NCI-H2081 (cell line): ENCODE results near the gene SFI1.
"Not testable (repeated sequence)": the region's sequence is repeated elsewhere in the genome, so short reads cannot be mapped to it uniquely, and the experiment has no call there.

ENCODE experiments used
- DNase-seq, 2 experiments: peaks; one replicate each; lab custom pipeline; 2025; lab: John Stamatoyannopoulos, UW

SFI1 gene

DNA sequence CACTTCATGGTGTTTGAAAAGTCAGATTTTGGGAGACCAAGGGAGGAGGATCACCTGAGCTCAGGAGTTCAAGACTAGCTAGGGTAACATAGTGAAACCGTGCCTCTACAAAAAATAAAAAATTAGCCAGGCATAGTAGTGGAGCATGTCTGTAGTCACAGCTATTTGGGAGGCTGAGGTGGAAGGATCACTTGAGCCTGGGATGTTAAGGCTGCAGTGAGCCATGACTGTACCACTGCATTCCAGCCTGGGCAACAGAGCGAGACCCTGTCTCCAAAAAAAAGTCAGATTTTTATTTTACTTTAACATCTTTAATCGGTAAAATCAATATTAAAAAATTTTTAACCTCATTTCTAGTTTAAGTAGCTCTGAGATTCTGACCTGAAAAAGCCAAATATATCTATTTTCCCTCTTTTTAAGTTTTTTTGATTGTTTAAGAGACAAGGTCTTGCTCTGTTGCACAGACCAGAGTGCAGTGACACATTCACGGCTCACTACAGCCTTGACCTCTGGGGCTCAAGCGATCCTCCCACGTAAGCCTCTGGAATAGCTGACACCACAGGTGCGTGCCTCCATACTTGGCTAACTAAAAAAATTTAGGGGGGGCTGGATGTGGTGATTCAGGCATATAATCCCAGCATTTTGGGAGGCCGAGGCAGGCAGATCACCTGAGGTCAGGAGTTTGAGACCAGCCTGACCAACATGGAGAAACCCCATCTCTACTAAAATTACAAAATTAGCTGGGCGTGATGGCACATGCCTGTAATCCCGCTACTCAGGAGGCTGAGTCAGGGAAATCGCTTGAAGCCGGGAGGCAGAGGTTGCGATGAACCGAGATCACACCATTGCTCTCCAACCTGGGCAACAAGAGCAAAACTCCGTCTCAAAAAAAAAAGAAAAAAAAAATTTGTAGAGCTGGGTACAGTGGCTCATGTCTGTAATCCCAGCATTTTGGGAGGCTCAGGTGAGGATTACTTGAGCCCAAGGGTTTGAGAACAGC is 48.4 kb downstream of the SFI1 start:
- DNase-seq: no peak

DNA sequence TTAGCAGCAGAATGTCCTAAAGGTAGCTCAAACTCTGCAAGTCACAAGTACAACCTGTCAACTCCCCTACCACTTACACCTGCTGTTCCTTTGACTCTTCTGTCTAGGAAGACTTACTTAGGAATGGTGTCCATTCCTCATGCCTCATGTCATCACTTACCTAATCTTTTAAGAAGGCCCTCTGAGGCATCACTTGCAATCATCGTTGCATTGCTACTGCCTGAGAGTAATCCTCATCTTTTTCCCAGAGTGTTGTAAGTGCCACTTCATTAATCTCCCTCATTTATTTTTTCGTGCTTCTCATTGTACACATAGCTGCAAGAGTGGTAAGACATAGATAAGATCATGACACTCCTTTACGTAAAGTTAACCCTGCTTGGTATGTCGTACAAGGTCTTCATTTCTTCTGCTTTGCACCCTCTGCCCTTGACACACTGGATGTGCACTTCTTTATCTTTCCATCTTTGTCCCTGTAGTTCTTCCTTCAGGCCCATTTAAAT is 54.6 kb downstream of the SFI1 start:
- DNase-seq: no peak

DNA sequence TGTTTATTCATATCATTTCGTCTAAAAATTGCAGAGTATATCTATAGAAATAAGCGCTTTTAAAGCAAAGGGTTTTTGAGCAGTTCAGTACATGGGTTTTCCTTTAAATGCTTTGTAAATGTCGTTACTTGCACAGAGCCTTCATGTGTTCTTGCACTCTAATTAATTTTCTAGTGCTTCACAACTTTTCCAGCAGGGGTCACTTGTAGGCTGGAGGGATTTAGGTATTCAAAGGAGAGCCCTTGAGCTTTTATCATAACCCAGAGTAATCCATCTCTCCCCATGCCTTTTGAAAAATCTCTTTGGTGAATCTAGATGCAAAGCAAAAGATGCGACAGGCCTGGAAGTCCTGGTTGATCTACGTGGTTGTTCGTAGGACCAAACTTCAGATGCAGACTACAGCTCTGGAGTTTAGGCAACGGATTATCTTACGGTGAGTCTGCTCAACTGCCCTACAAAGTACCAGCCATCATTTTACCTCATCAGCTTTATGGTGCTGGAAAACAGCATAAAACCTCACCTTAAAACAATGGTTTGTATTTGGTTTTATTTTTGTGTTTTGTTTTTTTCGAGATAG is 60.4 kb downstream of the SFI1 start:
- peak in 1 of 2 experiments; percentile 27 for DNase-seq

DNA sequence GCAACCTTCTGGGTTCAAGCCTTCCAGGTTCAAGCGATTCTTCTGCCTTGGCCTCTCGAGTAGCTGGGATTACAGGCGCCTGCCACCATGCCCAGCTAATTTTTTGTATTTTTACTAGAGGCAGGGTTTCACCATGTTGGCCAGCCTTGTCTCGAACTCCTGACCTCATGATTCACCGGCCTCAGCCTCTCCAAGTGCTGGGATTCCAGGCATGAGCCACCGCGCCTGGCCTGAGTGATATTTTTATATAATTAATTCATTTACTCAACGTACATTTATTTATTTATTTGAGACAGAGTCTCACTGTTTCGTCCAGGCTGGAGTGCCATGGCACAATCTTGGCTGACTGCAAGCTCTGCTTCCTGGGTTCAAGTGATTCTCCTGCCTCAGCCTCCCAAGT is 62.2 kb downstream of the SFI1 start:
- not testable (repeated sequence) for DNase-seq

DNA sequence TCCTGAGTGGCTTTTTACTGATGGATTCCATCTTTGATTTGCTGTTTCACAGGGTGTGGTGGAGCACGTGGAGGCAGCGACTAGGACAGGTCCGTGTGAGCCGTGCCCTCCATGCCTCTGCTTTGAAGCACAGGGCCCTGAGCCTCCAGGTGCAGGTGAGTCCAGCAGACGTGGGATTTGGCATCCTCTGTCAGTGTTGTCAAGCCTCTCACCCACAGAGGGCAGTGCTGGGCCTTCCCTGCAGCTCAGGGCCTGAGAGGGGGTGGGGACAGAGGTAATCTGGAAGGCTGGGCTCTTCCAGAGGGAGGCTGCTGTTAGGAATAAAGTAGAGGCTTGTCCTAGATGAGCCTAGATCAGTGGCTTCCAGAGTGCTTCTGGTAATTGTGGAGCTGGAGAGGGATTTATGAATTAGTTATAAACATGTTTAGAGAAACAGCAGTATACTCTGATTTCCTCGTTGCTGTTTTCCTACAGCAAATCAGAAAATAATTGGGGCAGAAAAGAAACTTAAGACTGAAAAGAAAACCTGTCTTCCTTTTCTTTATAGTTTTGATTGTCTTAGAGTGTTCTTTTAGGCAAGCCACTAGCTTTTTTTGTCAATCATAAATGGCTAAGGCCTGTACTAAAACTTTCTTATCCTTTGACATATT is 65.0 kb downstream of the SFI1 start:
- peak; percentile 74 to 87 for DNase-seq

DNA sequence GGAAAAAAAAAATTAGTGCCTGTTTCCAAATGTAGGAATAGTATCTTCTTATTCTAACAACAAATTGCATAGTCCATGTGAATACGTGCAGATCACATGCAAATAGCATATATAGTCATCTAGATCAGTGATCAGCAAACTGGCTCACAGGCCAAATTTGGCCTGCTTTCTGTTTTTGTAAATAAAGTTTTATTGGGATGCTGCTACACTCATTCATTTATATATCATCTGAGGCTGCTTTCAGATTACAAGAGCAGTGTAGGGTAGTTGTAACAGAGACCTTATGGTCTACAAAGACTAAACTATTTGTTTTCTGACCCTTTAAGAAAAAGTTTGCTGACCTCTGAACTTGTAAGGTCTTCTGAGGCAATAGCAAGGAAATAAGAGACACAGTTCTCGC is 65.6 kb downstream of the SFI1 start:
- DNase-seq: no peak

DNA sequence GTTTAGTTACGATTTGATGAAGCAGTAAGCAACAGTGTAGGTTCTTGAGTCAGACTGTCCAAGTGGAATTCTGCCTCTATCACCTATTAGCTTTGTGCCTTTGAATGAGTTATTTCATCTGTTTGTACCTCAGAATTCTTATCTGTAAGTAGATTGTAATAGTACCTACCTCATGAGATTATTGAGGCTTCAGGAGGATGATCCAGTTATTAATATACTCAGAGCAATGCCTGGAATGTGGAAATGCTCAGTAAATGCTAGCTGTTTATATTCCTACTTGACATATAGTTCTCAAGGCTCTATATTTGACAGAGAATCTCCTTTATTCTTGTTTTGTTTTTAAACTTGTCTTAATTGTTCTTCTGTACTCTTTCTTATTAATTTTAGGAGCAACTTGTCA is 70.1 kb downstream of the SFI1 start:
- DNase-seq: no peak

DNA sequence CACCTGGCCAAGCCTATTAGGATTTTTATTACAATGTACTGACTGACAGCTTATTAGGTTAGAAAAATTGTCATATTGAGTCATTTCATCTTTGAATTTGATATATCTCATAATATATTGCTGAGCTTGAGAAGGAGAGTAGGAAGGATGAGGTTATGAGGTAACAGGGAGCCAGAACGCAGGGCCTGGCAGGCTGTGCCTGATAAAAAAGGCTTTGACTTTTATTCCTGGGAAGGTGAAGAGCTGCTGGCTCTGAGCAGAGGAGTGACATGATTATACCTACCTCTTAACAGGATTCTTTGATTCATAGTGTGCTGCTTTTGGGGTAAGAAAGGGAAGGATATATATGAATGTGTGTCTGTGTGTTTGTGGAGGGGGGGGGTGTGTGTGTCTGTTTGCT is 70.9 kb downstream of the SFI1 start:
- no peak for DNase-seq

DNA sequence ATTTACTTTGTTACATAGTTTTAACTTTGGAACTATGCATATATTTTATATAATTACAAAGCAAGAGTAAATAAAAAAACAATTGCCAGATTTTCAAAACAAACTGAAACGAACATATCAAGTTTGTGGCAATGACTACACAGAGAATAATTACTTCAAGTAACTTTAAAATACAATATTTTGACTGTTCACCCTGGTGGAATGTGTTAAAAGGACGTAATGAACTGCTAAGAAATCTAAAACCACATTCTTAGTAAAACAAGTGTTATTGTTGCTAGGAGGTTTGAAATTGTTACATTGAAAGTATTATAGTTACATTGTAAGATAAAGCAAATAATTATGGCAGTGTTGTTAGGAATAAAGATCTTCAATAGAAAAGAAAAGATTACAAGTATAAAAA is 71.4 kb downstream of the SFI1 start:
- no peak for DNase-seq

DNA sequence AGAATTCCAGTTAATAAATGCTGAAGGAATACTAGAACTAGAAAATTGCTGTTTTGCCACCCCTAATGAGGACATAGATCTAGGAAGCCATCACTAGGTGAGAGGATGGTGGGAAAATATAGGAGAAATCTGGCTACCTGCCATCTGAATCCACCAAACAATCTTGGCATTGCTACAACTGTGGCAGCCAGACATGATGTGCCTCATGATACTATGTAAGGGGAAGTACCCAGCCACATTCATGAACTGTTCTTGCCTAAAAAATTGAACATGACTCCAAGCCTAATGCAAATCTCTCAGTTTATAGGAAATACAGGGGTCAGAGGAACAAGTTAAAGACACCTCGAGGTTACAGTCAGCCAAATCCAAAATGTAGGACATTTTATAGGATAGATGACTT is 72.8 kb downstream of the SFI1 start:
- DNase-seq: peak in 1 of 2 experiments; percentile 1

DNA sequence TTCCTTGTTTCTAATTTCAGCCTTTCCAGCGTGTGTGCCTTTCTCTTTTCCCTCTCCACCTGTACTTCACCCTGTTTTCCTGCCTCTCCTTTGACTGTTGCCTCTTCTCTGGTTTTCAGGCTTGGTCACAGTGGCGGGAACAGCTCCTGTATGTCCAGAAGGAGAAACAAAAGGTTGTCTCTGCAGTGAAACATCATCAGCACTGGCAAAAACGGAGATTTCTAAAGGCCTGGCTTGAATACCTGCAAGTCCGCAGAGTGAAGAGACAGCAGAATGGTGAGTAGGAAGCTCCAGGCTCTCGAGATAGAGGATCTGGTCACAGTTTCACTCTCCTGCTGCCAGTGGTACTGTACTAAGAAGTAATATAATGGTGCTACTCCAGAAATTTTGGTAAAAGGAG is 76.6 kb downstream of the SFI1 start:
- no peak for DNase-seq

DNA sequence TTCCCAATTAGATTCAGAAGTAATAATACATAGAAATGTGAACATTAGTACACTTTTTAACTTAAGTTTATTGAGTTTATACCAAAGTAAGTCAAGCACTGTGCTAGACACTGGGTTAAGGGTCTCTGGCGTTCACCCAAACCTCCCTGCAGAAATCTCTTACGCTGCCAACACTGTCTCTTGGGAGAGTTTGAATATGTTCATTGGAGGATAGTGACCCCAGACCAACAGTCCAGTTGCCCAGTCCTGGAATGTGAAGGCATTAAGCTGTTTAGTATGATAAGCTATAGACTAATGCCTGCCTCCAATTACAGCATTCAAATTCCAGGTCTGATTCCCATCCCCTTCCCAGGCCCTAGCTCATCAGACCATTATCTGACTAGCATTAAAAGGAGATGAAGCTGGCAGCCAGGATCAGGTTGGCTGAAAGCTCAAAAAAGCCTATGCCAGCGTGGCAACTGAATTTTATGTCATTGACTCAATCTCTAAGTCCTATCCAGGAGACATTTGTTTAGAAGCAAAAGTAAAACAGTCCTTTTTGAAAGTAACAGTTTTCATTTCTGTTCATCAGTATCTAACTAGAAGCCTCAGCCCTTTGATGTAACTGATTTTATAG is 77.8 kb downstream of the SFI1 start:
- DNase-seq: no peak

DNA sequence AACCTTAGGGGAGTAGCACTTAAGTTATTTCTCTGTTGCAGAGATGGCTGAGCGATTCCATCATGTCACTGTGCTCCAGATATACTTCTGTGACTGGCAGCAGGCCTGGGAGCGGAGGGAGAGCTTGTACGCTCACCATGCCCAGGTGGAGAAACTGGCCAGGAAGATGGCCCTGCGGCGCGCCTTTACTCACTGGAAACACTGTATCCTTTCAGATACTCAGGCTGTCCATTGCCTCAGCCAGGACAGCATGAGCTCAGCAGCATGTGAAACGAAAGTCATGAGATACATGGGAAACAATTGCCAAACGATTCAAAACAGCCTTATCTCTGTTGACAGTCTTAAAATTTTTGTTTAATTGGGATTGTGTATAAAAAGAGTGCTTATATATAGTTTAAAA is 78.9 kb downstream of the SFI1 start:
- DNase-seq: no peak

DNA sequence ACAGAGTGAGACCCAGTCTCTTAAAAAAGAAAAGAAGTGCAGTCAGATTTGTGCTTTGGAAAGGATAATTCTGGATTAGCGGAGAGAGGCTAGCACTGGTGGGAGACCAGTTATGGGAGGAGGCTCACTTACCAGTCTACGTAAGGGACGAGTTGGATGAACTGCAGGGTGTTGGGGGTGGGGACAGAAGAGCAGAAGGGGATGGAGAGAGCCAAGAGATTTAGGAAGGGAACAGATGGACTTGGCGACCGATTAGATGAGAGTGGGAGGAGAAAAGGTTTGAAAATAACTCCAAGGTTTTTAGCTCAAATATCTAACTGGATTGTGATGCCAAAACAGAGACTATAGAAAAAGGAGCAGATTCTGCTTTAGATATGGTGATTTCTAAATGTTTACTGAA is 81.4 kb downstream of the SFI1 start:
- no peak for DNase-seq

DNA sequence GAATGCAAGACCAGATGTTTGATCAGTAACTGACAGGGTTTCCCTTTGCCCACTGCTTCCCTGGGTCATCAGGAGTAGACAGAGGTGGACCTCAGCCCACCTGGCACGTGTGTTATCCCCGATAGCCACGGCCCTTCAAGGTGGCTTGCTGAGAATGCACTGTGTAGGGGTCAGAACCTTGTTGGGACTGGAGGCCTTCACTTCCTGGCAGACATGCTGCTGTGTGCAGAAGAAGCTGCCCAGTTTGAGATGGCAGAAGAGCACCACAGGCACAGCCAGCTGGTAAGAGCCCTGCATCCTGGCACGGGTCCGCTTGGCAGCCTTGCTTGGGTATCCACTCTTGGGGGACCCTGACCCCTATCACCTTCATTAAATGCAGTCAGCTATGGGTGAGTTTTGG is 81.8 kb downstream of the SFI1 start:
- no peak for DNase-seq

DNA sequence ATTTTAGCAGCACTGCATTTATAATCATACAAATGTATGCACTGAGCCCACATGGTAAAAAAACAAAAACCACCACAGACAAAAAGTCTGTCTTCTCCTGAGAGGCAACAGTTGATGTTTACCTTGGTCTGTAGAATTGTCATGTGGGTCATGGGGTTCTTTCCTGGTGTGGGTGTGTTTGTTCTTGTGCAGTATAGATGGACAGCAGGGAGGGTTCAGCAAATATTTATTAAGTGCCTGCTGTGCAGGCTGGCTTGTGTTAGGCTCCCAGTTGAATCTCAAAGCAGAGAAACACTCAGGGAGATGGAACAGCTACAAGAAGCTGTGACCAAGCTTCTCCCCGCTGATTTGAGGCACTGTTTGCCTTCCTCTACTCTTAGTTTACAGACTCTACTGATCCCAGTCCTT is 83.5 kb downstream of the SFI1 start:
- DNase-seq: peak; percentile 79 to 87

DNA sequence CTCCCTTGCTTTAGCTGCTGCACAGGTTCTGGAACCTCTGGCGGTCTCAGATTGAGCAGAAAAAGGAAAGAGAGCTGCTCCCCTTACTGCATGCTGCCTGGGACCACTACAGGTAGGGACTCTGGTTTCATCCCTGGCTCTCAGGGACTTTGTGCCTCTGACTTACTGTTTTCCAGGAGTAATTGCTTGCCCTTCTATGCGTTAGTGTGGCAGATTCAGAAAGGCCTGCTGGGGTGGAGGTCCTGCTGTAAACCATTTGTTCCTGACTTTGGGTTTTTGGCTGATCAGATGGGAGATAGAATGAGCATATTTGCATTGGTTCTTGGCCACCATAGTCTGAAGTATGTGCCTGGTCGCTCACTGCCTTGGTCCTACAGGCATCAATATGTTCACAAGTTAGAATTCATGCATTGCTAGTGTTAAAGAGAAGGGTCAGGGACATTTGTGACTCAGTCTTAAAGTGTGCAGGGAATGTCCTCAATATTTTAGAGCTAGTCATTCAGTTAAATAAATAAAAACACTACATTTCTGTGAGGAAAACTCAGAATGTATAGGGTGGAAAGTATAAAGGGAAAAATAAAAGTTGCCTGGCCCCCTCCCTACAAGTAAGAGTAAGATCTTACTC is 87.6 kb downstream of the SFI1 start:
- DNase-seq: no peak

DNA sequence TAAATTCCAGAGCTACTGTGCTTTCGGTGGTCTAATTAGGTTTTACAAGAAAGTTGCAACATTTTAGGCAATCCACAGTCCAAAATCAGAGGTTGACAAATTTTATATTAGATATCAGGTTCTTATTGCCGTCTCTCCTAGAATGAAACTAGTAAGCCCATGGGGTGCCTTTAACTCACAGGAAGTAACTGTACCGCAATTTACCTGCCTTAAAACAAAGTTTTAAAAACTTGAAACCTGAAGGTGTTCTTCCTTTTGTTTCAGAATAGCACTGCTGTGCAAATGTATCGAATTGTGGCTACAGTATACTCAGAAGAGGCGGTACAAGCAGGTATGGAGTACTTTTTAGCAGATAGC is 88.4 kb downstream of the SFI1 start:
- DNase-seq: no peak

DNA sequence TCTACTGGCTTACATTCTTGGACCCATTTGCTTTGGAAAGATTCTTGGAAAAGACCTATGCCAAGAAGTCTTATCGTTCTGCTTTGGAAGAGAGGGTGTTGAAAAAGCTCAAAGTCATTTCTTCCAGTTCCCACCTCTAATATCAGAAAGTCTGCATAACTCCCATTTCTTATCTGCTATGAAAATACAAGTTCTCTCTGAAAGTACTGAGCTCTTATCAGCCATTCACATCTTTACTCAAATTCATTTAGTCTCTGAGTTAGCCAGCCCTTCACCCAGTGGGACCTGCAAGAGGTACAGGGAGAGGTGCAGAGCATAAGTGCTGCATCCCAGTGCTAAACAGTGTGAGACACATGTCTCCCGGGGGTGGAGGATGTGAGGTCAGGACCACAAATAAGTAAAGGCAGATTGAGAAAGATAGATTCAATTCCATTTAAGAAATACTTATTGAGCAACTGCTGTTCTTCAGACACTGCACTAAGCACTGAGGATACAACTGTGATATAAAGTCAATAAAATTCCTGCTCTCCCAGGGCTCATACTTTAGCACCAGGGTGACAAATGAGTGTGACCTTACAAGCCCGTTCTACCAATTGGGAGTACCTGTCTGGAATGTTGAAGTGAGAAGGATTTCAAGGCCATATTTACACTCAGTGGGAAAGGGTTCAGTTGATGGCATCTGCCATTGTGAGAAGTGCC is 89.0 kb downstream of the SFI1 start:
- DNase-seq: no peak

DNA sequence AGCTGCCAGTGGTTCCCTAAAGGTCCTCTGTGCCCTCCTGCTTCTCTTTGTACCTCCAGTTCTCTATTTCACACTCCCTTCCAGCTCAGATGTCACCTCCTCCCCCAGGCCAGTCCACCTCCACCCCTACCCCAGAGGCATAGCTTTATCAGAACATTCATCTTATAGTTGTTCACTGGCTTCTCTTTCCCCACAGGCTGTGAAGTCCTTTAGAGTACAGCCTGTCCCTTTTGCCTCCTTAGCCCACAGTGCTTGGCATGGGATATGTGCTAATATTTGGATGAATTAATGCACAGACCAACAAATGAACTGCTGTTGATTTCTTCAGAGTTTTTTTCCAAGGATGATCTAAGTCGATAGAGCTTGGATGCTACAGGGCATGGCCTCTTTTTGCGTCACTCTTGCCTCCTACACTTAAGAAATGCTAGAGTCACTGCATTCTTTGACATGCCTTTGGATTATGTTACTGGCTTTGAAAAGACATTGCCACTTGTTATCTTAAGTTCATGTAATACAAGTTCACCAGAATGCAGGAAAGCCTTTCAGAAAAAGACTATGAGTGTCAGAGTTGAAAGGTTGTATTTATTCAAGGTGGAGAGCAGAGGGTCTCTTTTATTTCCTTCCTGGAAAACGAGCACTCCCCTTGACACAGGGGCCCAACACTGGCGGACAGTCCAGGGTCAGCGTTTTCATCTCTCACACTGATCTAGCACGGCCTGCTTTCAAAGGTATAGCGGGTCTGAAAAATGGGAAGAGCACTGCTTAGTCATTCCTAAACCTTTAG is 90.0 kb downstream of the SFI1 start:
- DNase-seq: no peak
